Measurements from ENCODE around the gene SMYD1.

Gene SMYD1

DNA sequence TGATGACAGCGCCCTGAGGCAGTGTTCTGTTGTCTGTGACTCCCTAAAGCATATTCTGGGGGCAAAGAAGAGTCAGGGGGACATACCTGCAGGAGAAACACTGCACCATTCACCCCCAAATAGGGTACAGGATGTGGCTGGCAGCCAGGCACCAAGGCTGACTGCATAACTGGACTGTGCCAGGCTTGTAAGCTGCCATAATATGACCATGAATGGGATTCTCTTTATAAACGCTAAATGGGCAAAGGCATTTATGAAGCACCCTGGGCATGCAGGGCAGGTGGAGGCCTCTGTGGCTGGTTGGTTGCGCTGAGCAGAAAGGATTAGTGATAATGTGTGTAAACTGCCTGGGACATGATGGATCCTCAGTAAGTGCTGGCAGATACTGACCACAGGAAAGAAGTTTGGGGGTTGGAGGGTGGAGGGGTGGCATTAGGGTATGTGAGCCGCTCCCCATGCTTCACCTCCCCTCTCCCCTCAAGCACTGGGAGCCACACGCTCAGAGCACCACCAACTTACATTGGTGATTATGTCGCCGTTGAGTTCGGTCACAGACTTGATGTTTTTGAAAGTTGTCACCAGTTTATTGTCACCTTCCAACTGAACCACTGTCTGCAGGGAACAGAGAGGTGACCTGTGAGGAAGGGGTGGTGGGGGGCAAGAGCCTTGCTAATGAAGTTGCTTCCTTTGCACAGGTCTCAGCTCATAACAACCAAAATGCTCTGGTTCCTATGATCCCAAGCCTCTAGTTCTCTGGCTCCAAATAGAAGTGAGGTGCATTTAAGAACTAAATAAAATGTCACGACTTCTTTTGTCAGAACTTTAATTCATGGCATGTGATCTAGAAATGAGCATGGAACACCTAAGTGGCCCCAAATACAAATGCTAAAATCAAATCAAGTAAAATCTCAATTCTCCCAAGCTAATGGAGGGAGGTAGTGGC, 56.6 kb downstream of the SMYD1 start:
- no peak for DNase-seq

DNA sequence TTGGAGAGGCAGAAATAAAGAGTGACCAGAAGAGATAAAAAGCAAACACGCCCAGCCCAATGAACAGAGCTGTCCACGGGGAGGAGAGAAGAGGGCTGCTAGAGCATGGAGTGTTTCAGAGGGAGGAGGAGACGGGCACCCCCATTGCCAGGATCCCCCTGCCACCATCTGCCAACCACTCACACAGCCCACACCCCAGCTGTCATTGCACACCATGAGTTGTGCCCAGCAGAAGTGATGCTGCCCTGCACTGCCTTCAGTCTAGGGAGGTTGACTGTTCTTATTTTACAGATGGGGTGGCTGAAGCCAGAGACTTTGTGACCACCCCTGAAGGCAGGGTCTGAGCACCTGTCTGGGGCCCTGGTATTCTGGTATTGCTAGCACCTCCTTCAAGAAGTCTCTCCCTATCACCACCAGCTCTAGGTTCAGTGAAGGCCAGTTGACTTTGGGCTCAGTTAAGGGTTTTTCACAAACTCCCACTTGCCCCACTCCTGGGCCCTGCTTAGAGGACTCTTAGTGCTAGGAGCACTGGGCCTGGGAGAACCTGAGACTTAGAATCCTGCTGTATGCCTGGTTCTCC, 57.8 kb downstream of the SMYD1 start:
- DNase-seq = no peak

DNA sequence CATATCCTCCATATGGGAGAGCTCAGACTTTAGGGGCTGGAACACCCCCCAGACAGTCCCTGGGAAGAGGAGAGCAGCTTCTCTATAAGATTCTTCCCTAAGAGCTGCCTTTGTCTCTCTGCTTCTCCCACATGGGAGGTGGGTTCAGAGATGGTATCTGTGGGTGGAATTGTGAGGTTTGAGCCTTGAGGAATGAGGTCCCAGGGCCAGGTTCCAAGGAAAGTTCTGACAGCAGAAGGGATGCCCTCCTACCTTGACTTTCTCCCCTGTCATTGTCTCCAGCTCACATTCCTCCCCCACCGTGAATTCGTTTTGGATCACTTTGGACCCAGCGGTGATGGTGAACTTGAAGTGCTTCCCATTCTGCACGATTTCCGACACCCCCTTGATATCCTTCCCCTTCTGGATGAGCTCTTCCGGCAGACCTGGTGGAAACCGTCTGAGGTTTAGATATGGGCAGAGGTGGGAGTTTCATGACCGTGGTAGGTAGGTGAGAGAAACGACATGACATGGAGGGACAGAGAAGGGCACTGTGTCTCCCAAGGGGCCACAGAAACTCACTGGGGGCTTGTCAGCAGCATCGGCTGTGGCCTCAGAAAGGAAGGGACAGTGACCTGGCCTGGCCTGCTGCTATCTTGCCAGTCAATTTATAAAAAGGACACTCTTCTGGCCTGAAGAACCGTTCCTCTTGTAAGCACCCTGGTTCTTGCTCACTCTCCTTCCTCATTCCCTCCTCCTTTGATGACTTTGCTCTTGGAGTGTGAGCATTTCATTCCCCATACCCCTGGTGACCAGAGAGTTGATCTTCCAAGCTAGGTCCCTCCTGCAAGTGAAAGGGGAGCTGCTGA, 58.5 kb downstream of the SMYD1 start:
- DNase-seq = no peak

DNA sequence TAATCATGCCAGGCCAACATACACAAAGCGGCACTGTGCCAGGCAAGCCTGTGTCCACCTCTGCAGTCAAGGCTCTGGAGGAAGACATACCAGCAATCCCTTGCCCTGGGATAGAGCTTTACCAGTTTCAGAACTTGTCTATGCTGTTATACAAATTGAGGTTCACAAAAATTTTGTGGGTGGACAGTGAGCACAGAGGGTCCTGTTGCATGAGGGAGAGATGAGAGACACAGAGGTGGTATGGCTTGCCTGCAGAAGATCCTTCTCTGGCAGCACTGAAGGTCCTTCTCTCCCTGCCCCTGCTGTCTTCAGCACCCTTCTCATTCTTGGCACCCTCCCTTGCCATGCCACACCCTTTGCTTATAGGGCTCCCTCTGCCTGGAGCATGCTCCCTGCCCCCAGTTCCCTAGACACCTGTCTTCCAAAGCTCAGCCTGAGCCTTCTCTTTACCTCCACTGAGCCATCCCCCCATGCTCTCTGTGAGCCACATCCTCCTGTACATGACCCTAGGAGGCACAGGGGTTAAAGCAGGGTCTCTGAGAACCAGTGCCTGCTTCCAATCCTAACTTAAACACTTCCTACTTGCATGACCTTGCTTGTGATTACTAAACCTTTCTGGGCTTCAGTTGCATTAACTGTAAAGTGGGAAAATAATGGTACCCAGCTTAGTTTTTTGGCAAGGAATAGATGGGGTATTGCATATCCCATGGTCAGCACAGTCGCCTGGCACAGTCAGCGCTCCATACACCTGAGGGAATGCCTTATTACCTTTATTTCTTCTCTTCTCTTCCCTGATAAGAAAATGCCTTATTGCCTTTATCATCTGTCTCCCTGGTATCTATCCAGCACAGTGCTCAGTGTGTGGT, 59.4 kb downstream of the SMYD1 start:
- no peak for DNase-seq

DNA sequence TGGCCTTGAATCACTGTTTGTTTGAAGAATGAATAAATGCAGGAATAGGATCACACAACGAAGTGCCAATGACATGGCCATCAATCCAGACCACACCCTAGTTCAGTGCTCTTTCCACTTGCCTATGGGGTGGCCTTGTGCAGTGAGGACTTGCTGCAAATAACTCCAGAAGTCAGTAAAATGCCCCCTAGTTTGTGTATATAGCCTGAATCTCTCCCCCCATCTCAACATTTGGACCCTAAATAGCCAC, 59.9 kb downstream of the SMYD1 start:
- DNase-seq = no peak

DNA sequence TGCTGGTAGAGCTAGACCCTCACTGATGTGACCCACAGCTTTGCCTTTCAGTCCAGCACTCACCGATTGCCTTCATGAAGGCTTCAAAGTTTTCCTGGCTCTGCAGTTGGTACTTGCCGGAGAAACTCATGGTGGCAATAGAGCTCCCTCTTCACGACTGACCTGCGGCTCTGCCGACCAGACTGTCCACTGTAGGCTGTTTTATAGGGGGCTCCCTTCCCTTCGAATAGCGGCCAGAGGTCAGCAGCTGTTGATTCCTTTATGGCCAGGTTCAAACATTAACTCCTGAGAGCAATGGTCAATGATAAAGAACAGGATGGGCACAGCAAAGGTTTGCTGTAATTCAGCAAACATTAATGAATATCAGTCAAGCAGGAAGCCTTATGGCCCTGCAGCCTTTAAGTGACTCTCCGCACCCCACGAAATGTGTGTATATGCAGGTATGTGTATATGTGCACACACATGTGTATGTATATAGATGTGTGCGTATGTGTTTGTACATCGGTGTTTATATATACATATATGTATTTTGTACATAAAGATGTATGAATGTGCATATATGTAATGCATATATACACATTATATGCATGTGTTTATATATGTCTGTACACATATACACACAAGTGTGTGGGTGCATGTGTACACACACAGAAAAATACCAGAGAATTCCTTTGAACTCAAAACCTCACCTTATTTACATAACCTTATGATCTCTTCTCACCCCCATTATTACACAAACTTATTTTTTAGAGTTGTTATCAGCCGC, 60.4 kb downstream of the SMYD1 start, which contains the start of gene FABP1:
TSS of gene FABP1 (minus strand) at position 175 of the 766 bp plus-strand sequence. CDS start at position 130, 45 bp downstream.
- no peak for DNase-seq

DNA sequence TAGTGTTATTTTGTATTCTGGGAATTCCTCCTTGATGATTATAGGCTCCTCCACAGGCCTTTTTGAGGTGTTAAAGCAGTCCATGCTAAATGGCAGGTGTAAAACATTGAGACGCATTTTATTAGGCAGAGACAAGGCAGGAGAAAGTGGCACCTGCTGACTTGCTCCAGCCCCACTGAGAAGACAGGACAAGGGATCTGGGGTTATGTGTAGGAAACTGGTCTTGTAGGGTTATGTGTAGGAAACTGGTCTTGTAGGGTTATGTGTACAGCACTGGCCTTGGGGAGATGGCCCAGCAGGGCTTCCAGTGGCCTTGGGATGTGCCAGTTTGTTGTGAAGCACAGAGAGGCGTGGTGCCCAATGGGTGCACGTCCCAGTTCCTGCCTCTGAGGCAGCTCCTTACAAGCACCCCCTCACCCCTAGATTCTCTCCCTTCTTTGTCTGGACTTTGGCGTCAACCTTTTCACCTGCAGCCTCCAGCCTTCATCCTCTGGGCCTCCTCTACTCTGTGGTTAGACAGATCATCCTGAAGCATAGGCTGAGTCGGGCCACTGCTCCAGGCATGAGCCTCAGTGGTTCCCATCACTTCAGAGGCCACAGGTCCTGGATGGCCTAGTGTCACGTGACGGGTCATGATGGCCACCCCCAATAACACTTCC, 61.2 kb downstream of the SMYD1 start:
- DNase-seq = no peak

DNA sequence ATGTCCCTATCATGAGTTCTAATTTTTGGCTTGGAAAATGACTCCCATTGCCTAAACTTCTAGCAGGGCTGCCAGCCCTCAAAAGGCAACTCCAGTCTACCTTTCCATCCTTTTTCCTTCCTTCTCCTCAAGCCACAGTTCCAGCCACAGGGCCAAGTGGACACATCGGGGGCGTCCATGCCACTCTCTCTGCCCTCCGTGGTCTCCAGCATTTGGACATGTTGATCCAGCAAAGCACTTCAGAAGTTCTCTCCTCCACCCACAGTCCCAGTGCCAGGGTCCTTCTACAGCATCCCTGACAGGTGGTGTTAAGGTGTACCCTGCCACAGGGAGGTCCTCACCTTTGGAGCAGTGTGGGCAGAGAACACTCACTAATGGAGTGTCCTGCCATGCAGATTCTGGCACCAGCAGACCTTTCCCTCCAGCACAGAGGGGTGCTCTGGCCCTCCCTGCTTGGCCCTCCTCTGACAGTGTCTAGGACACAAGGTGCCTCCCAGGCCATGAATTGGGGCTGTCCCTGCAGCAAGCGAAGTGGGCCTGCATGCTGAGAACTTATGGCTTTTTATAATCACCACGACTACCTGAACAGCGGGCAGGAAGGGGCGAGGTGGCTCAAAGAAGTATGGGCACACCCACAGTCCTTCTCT, 61.8 kb downstream of the SMYD1 start:
- DNase-seq = no peak

DNA sequence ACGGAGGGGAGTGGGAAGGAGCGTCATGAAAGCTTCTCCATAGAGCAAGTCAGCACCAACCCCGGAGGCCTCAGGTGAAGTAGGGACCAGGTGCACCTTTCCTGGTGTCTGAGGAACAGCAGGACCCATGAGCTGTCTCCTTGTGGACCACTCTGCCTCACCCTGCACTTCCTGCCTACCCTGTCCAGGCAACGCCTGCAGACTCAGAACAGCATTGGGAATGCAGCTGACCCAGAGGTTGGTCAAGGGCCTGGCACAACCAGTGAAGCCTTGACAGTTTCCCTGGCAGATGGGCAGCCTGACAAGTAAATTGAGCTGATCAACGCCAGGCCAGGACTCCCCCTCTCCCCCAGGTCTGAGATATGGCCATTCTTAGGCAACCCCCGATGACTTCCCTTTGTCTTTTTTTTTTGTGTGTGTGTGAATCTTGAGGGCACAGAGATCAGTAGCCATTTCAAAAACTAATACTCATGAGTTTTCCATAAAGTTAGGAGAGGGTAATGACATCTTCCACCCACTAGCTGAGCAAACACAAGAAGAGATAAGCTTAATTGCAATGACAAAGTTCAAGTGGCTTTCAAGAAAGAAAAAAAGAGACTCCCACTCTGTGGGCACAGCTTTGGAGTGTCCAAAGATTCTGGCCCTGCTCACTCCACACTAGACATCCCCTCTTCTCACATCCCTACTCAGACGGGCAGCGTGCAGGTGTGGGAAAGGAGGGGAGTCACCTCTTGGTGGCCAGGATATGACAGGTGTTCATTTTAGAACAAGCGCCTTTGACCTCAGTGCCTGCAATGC, 63.8 kb downstream of the SMYD1 start:
- no peak for DNase-seq

DNA sequence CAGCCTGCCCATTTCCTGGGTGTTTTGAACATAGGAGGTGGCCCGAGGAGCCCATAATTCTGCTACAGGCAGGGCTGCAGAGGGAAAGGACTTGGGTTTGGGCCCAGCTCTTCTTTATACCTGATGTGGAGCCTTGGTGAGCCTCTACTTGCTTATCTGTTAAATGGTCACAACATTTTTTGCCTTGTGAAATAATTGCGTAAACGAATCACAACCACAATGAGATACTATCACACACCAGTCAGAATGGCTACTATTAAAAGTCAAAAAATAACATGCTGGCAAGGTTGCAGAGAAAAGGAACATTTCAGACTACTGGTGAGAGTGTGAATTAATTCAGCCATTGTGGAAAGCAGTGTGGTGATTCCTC, 64.4 kb downstream of the SMYD1 start:
- no peak for DNase-seq

DNA sequence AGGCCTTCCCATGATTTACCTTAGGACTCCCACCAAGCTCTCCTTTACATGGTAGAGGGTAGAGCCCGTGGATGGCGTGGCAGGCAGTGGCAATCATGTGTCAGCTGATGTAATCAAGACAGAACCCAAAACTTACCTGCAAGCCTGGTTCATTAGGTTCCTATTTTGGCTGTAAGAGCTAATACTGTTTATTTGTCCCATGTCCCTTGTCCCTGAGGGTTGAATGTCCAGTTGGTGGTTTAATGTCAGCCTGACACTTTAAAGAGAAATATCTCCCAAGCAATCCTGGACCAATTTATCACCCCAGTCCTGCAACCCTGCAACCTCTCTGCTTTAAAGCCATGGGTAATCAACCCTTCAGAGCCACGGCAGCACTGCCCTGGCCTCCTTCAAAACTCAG, 66.2 kb downstream of the SMYD1 start:
- no peak for DNase-seq

DNA sequence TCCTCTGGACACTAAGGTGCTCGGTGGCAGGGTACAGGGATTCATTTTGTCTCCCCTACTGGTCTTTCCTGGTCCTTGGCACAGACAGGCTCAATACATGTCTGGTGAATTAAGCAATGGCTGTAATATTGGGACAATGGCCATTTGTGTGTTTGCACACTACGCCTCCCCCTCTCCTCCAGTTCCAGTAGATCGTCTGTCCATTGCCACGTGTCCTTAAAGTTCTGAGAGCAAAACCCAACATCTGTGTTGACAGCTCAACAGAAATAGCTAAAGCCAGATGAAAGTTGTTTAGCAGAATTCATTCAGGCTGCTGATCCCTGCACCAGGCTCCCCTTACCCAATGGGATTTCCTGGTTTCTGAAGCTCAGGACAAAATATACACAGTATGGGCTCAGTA, 69.2 kb downstream of the SMYD1 start:
- no peak for DNase-seq

DNA sequence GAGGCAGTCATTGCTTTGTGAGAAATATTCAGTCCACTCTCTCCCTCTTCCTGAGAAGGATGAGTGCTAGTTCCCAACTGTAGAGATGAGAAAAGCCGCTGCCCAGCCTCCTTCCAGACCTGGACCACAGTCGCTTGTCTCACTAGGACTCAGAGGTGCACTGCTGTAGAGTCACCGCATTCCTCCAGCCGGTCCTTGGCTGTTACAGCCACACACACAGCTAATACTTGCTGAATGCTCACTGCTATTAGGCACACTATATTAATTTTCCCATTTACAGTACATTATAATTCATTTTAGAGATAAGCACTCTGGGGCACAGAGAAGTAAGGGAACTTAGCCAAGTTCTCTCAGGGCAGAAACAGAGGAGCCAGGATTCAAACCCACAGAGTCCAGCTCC, 70.2 kb downstream of the SMYD1 start:
- no peak for DNase-seq

DNA sequence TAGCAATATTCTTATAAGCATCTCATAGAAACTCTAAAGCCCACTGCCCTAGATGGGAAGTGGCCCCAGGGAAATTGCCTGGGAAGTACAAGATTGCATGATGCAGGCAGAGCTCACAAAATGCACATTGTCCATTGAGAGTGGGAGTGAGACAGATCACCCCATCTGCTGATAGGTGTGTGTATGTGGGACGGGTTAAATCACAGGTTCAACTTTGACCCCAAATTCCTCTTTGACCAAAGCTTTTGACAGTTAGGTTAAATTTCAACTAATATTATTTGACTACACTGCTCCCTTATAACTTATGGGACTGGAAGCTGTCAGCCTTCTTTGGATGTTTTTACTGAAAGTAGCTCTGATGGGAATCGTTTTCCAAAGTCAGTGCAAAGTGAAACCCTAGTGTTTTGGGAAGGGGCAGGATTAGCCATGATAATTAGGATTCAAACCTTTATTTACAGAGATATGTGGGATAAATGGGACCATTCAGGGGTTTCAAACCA, 71.6 kb downstream of the SMYD1 start:
- DNase-seq = no peak

DNA sequence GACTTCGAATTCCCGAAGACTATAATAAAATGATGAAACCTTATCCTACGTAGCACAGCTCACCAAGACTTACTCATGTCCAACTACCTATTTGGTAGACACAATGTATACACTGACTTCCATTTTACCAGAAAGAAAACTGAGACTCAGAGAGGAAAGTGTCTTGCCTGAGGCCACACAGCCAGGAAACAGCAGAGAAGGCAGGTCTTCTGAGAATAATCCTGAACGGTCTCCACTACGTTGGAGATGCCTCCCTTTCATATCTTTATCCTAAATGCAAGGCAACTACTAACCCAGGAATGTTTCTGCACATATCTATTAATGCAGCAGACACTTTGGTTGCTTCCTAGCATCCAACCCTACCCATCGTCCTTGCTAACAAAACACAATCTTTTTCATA, 72.2 kb downstream of the SMYD1 start:
- no peak for DNase-seq

DNA sequence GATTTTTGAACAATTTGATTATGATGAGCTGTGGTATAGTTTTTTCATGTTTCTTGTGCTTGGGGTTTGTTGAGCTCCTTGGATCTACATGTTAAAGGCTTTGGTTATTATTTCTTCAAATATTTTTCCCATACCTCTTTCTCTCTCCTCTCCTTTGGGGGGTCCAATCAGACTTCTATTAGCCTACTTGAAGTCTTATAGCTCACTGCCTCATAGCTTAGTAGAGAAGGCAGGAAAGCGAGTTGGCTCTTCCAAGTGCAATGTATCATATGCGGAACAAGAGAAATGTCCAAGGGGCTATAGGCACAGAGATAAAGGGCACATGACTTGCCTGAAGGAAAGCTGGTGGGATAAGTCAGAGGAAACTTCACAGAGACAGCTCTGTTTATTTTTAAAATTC, 74.3 kb downstream of the SMYD1 start:
- DNase-seq = no peak

DNA sequence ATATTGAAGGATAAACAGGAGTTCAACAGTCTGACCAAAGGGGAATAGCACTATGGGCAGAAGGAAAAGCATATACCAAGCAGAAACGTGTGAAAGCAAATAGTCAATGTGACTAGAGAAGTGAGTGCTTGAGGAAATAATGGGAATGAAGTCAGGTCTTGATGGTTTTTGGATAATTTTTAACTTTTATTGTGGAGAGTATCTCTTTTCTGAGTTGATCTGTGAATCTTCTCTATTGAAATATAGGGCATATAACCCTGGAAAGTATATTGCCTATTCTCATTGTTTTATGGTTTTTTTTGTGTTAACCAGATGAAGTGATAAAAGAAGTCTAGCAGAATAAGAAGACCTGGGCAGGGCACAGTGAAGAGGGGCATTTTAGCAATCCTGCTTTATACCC, 76.6 kb downstream of the SMYD1 start:
- no peak for DNase-seq

DNA sequence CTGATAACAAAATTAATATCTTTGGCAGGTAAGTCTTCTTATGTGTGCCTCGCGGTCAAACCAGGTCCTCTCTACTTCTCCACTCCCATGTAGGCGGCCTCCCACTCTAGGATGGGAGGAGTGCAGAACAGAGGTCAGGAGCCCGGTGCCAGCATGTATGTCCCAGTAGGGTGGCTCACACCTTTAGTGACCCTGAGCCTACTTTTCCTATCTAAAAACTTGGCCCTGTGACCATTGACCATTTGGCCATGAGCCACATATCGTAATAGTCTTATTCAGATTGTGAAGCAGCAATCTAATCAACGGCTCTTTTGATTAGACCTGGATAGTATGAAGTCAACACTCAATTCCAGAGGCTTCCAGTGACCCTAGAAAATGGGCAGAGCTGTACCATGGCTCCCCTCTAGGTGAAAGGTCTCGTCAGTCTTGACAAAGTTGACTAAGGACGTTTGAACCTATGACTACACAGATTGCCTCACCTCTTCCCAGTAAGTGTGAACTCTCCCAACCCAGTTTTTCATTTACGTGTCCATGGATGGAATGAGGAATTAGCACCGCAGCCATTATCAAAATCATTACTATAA, 77.4 kb downstream of the SMYD1 start:
- DNase-seq = no peak

DNA sequence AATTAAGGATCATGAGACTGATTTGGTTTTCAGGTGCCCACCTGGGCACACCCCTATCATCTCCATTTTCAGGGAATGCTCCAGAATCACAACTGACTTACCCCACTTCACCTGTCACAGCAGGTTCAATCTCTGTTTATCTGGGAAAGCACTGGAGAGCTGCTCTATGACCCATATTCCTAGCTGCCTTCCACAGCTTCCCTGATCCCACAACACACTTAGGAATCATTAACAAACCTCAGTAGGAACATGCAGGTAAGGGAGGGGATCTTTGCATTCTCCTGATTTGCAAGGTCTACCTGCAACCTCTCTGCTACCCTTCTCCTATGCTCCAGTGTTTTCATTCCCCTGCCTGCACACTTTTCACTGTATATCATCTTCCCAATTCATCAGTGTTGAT, 79.0 kb downstream of the SMYD1 start:
- DNase-seq = no peak
